Gastrocnemius medialis (tissue), 4 donors: ENCODE measurements around the gene PIPOX. TPM values are rescaled to one million over a fixed set of nuclear protein-coding genes. Genes with fewer than 3 reads are reported as not detected.

Experiments used
- ATAC-seq, 2 donors: fragments of 150-250 bp; one replicate each; pipeline ENCODE4 v1.9.1; 2016
- DNase-seq, 2 donors: peaks; one replicate each; pipeline ENCODE4 v3.0.0-alpha.2; 2019
- H3K27ac ChIP-seq, 4 donors: fragments of 200-600 bp; sonication (generic); 1 replicate in 1 of 4; 2 replicates in 3 of 4; pipeline ENCODE4 v1.5.1; 2016 to 2018; ENCODE audit warnings: mild to moderate bottlenecking in 2 of 4, moderate library complexity in 1 of 4
- H3K27me3 ChIP-seq, 3 donors: fragments of 200-600 bp; sonication (generic) in 2 of 3; 1 replicate in 1 of 3; 2 replicates in 2 of 3; pipeline versions ENCODE4 v1.5.1 to v1.6.0; 2016 to 2019; ENCODE audit warnings: mild to moderate bottlenecking in 1 of 3, moderate library complexity in 1 of 3
- H3K36me3 ChIP-seq, 2 donors: fragments of 200-600 bp; sonication (generic) in 1 of 2; one replicate each; pipeline ENCODE4 v1.5.1; 2017 to 2018
- H3K4me1 ChIP-seq, 2 donors: fragments of 200-600 bp; sonication (generic) in 1 of 2; one replicate each; pipeline ENCODE4 v1.5.1; 2016 to 2017; ENCODE audit warnings: mild to moderate bottlenecking in 2 of 2
- H3K4me3 ChIP-seq, 4 donors: fragments of 200-600 bp; sonication (generic) in 3 of 4; 1 replicate in 1 of 4; 2 replicates in 3 of 4; pipeline ENCODE4 v1.5.1; 2016 to 2019; ENCODE audit warnings: mild to moderate bottlenecking in 2 of 4
- H3K9me3 ChIP-seq, 3 donors: fragments of 200-600 bp; sonication (generic) in 2 of 3; 1 replicate in 1 of 3; 2 replicates in 2 of 3; pipeline ENCODE4 v1.5.1; 2016 to 2019
- CTCF ChIP-seq, 5 experiments: fragments of 450-650 bp in 3 of 5; fragments of 200-600 bp in 2 of 5; sonication (generic) in 2 of 5; IDR thresholded peaks in 4 of 5; conservative IDR thresholded peaks in 1 of 5; 1 replicate in 4 of 5; 2 replicates in 1 of 5; pipeline ENCODE4 v1.5.1; 2016 to 2019; ENCODE audit warnings: antibody characterized with exemption in 5 of 5, mild to moderate bottlenecking in 3 of 5, moderate library complexity in 3 of 5
- POLR2A ChIP-seq, 2 donors: fragments of 450-650 bp; IDR thresholded peaks; one replicate each; pipeline ENCODE4 v1.6.1; 2017; ENCODE audit warnings: antibody characterized with exemption in 2 of 2, mild to moderate bottlenecking in 2 of 2, moderate library complexity in 2 of 2
- in situ Hi-C, 4 donors: fragments of 200-750 bp; cut with MboI; loops; one replicate each; pipeline versions ENCODE4 v1.15.0 to v1.8.0; 2017; ENCODE audit warnings: low sequenced_read_pairs in 4 of 4
- intact Hi-C: fragments of 100-400 bp; cut with DNase I; formaldehyde crosslinking; loops from one replicate; pipeline ENCODE4 v1.15.1; 2023; ENCODE audit warnings: low total_unique reads
- total RNA-seq, 4 donors: library from RNA; depleted of rRNA; stranded (reverse); fragments of >200 nt; gene quantifications; one replicate each; pipeline versions ENCODE4 v1.1.0 to v1.2.3, GENCODE V29; 2016

PIPOX gene
- total RNA-seq, 4 donors from 2014 or later = 0.42 to 2.4 (median 1.1) TPM

GRCh38 chr17:29010129-29010528 lies 32.8 kb upstream of the PIPOX start:
- Histone ChIP-seq H3K4me3 (no peak overlapping the region), H3K27me3 (peaks cover 26 to 36% (median 32%) of the 10 kb centered on the region in 3 donors), H3K27ac (no peak overlapping the region), H3K9me3 (no peaks in the 10 kb centered on the region), H3K36me3 (no peaks in the 10 kb centered on the region), H3K4me1 (no peaks in the 10 kb centered on the region)
- no peak for ATAC-seq
- in situ Hi-C loops (no loop called here), intact Hi-C loops (no loop called here)
- no peak for TF ChIP-seq CTCF (IDR thresholded peaks at IDR 0.05 in 4 of 5, conservative IDR thresholded peaks at IDR 0.05 in 1 of 5)
- TF ChIP-seq POLR2A (IDR thresholded peaks at IDR 0.05) = no peak
- DNase-seq = no peak

GRCh38 chr17:29010586-29010985 lies 32.4 kb upstream of the PIPOX start:
- Histone ChIP-seq H3K4me3 (no peak overlapping the region), H3K9me3 (no peaks in the 10 kb centered on the region), H3K4me1 (no peaks in the 10 kb centered on the region), H3K27me3 (peaks cover 24 to 37% (median 29%) of the 10 kb centered on the region in 3 donors), H3K36me3 (no peaks in the 10 kb centered on the region), H3K27ac (no peak overlapping the region)
- ATAC-seq (no peak), DNase-seq (no peak)
- in situ Hi-C loops = no loop called here
- no peak for TF ChIP-seq POLR2A (IDR thresholded peaks at IDR 0.05)
- TF ChIP-seq CTCF (IDR thresholded peaks at IDR 0.05 in 4 of 5, conservative IDR thresholded peaks at IDR 0.05 in 1 of 5) = no peak
- intact Hi-C loops = no loop called here

GRCh38 chr17:29012535-29012934 lies 30.4 kb upstream of the PIPOX start:
- Histone ChIP-seq H3K9me3 (no peaks in the 10 kb centered on the region), H3K4me1 (no peaks in the 10 kb centered on the region), H3K27ac (no peak overlapping the region), H3K4me3 (no peak overlapping the region), H3K36me3 (no peaks in the 10 kb centered on the region), H3K27me3 (peaks cover 13 to 36% (median 14%) of the 10 kb centered on the region in 3 donors)
- TF ChIP-seq POLR2A (IDR thresholded peaks at IDR 0.05) (no peak), CTCF (IDR thresholded peaks at IDR 0.05 in 4 of 5, conservative IDR thresholded peaks at IDR 0.05 in 1 of 5) (no peak)
- intact Hi-C loops (no loop called here), in situ Hi-C loops (no loop called here)
- no peak for DNase-seq
- no peak for ATAC-seq

- intact Hi-C loops = no loop called here
These were observed 28.2 kb upstream of the PIPOX start for GRCh38 chr17:29014716-29015115.

More at GRCh38 chr17:29014716-29015115, 28.2 kb upstream of the PIPOX start:
- Histone ChIP-seq H3K4me3 (no peak overlapping the region), H3K4me1 (no peaks in the 10 kb centered on the region), H3K36me3 (no peaks in the 10 kb centered on the region), H3K27me3 (peaks cover 17 to 47% (median 23%) of the 10 kb centered on the region in 3 donors), H3K9me3 (no peaks in the 10 kb centered on the region), H3K27ac (no peak overlapping the region)
- in situ Hi-C loops = no loop called here
- DNase-seq (no peak), ATAC-seq (no peak)
- TF ChIP-seq POLR2A (IDR thresholded peaks at IDR 0.05) = no peak
- no peak for TF ChIP-seq CTCF (IDR thresholded peaks at IDR 0.05 in 4 of 5, conservative IDR thresholded peaks at IDR 0.05 in 1 of 5)
